ENCODE measurements around the gene BANP. TPM values are rescaled to one million over a fixed set of nuclear protein-coding genes. Genes with fewer than 3 reads are reported as not detected.

BANP gene
- total RNA-seq, 4 donors from 2014 or later = 7.4 to 45.5 (median 20.3) TPM

DNA sequence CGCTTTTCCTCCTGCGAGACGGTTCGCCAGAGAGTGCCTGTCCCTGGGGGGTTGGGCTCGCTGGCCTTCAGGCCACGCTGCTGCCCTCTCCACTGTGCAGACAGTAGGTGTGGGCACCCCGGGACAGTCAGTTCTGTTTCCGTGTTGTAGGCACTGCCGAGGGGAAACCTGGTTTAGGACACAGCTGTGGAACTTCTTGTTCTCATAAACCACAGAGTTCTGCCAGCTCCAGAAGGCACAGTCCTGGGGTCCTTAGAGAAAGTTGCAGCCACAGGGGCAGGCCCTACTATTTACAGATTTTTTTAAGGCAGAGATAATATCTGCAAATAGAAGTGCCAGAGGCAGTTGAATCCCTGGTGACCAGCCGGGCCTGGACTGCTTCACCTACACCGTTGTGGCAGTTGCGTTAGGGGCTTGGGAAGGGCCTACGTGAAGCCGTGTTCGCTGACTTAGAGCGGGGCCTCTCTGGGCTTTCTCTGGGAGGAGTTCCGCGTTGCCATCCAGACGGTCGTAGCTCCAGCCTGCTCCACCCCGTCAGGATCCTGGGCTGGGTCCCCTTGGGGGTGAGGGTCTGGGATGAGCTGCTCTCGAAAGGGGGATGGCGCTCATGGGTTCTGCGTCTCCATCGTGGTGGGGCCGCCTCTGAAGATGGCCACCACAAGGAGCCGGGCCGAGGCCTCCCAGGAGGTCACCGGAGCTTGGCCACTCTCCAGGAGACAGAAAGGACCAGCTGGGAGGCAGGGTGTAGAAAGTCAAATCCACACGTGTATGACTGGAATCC is 126.3 kb downstream of the BANP start:
- H3K4me3 ChIP-seq = no peak overlapping the region
- no peak for DNase-seq

DNA sequence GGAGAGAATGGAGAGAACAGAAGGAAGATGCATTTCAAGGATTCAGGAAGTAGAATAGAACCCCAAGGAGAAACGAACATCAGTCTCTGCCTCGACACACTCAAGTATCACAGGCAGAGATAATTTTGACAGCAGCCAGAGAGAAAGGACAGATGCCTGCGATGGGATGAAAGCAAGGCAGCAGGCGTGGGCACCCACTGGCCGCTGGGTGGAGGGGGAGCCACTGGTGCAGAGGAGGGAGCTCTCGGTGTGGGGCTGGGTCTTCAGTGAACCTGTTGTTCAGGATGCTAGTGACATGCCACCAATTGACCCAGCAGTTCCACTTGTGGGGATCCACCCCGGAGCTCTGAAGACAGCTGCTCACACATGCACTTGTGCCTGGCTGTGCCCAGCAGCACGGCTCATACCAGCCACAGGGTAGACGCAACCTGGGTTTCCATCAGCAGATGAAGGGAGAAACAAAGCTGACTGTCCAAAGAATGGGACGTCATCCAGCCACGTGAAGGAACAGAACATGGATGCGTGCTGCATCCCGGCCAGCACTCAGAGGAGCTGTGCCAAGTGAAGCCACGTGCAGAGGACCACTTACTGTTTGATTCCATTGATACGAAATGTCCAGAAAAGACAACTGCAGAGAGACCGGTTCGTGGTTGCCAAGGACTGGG is 127.0 kb downstream of the BANP start:
- intact Hi-C loops (cut with DNase I; ENCODE audit: low total_unique reads) = no loop called here
- no peaks in the 10 kb centered on the region for H3K27me3 ChIP-seq
- H3K4me3 ChIP-seq = no peak overlapping the region
- no peaks in the 10 kb centered on the region for H3K9me3 ChIP-seq
- no peaks in the 10 kb centered on the region for H3K36me3 ChIP-seq
- no peak overlapping the region for H3K27ac ChIP-seq
- H3K4me1 ChIP-seq = no peaks in the 10 kb centered on the region
- DNase-seq = no peak
- no peak for TF ChIP-seq POLR2A (IDR thresholded peaks at IDR 0.05)
- TF ChIP-seq, protein P1, sequence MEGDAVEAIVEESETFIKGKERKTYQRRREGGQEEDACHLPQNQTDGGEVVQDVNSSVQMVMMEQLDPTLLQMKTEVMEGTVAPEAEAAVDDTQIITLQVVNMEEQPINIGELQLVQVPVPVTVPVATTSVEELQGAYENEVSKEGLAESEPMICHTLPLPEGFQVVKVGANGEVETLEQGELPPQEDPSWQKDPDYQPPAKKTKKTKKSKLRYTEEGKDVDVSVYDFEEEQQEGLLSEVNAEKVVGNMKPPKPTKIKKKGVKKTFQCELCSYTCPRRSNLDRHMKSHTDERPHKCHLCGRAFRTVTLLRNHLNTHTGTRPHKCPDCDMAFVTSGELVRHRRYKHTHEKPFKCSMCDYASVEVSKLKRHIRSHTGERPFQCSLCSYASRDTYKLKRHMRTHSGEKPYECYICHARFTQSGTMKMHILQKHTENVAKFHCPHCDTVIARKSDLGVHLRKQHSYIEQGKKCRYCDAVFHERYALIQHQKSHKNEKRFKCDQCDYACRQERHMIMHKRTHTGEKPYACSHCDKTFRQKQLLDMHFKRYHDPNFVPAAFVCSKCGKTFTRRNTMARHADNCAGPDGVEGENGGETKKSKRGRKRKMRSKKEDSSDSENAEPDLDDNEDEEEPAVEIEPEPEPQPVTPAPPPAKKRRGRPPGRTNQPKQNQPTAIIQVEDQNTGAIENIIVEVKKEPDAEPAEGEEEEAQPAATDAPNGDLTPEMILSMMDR (IDR thresholded peaks at IDR 0.05) = no peak

More for the DNA sequence above, 126.3 kb downstream of the BANP start:
- TF ChIP-seq, protein P1 (IDR thresholded peaks at IDR 0.05) = no peak
- TF ChIP-seq POLR2A (IDR thresholded peaks at IDR 0.05) = no peak
- H3K4me1 ChIP-seq = no peaks in the 10 kb centered on the region
- intact Hi-C loops (cut with DNase I; ENCODE audit: low total_unique reads) = no loop called here
- no peaks in the 10 kb centered on the region for H3K27me3 ChIP-seq
- no peaks in the 10 kb centered on the region for H3K36me3 ChIP-seq
- no peaks in the 10 kb centered on the region for H3K9me3 ChIP-seq
- H3K27ac ChIP-seq = no peak overlapping the region

DNA sequence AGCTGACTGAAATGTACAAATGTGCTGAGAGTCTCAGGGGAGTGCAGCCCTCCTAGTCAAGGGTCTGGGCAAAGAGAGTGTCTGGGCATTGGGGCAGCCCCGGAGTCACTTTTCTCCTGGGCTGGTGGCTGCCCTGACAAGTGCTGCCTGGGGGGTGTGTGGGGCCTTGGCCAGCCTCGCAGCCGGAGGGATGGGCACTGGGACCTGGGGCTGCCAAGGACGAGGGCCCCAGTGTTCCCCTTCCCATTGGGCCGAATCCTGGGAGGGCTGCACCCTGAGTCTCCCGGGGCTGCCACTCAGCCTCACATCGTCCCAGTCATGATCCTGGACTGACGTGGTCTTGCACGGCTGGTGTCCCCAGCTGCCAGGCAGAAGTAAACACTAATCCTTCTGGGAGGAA is 132.3 kb downstream of the BANP start:
- no peak overlapping the region for H3K4me3 ChIP-seq
- H3K9me3 ChIP-seq = no peaks in the 10 kb centered on the region
- H3K4me1 ChIP-seq = peaks cover 0 to 4% of the 10 kb centered on the region in 2 donors
- H3K27ac ChIP-seq = no peak overlapping the region
- intact Hi-C loops (cut with DNase I; ENCODE audit: low total_unique reads) = no loop called here
- H3K27me3 ChIP-seq = no peaks in the 10 kb centered on the region
- no peaks in the 10 kb centered on the region for H3K36me3 ChIP-seq
- DNase-seq = no peak
- TF ChIP-seq POLR2A (IDR thresholded peaks at IDR 0.05) = no peak
- TF ChIP-seq, protein P1 (IDR thresholded peaks at IDR 0.05) = no peak

DNA sequence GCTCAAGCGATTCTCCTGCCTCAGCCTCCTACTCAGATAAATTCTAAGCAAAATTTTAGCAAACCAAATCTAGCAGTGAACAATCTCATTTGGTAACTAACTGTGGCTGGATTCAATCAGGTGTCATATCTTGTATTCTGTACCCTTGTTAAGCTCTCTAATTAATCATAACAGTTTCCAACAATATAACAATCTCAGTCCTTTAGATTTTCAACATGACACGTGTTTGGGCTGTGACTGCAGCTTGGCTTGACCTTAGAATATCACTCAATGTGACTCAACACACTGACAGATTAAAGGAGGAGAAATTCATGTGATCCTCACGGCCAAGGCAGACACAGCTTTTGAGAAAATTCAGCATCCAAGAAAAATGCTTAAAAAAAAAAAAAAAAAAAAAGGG is 133.6 kb downstream of the BANP start:
- Histone ChIP-seq H3K4me3 (no peak overlapping the region), H3K27ac (peak overlapping the region; percentile 21 to 51), H3K9me3 (no peaks in the 10 kb centered on the region), H3K36me3 (no peaks in the 10 kb centered on the region), H3K4me1 (peaks cover 0 to 4% of the 10 kb centered on the region in 2 donors), H3K27me3 (no peaks in the 10 kb centered on the region)
- TF ChIP-seq POLR2A (IDR thresholded peaks at IDR 0.05) = no peak
- TF ChIP-seq, protein P1 (IDR thresholded peaks at IDR 0.05) = no peak
- no peak for DNase-seq
- intact Hi-C loops (cut with DNase I; ENCODE audit: low total_unique reads) = no loop called here
